HG03064 (cell line): Measurements from ENCODE around the gene ABLIM3.

Source experiments
- ATAC-seq: cut with Tn5 transposase; IDR thresholded peaks from one replicate; pipeline ENCODE4 v1.9.1; 2021; ENCODE audit warnings: low read depth; ENCODE audit not compliant: unreplicated experiment

Gene ABLIM3

DNA sequence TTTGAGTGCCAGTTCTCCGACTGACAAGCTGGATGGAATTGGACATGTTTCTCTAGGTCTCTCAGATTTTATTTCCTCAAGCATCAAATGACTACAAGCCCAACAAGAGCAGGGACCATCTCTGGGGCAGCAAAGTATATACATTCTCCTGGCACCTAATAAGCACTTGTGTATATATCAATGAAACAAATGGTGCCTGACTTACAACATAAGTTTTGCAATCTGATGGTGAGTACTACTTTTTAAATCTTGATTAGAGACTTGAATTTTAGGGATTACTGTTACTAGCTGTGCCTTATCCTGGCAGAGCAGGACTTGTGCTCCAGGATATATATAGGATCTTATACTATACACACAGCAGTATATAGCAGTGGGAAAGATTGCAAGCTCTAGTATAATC lies 8.8 kb upstream of the ABLIM3 start:
- ATAC-seq, result no peak

DNA sequence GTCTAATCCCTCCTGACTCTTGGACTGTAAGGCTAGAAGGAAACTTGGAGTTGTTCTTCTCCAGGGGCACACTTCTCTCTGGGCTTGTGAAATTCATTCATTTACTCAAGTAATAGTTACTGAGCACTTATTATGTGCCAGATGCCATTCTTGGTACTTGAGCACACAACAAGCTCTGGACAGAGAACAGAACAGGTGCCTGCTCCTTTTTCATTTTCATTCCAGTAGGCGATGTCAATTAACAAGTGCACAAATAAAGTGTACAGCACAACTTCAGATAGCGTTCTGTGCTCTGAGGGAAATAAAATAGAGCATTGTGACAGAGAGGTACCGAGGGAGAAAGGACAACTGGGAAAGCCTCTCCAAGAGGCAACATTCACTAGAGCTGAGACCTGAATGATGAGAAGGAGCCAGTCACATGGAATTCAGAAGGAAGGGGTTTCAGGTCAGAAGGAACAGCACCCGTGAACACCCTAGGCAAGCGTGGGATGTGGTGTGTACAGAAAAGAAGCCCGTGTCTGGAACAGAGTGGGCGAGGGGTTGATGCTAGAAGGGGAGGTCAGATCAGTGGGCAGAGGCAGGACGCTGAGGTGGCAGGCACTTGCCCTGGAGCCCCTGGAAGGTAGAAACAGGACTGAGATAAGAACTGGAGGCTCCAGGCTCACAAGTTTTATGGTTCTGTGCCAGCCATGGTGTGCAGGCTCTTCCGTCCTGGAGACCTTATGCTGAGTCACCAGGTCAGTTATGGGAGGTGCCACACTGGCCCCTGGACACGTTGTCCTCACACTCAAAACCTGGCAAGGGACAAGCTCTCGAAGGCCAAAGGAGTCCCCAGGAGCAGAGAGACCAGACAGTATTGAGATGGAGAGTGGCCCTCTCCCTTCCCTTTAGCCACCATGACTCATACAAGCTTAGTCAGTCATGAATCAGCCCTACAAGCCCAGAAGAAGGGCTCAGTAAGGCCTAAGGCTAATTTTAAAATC lies 7.2 kb upstream of the ABLIM3 start:
- ATAC-seq, result no peak

GRCh38 chr5:149134778-149135500 lies 6.4 kb upstream of the ABLIM3 start:
- ATAC-seq, result no peak

GRCh38 chr5:149135536-149136201 lies 5.6 kb upstream of the ABLIM3 start:
- no peak for ATAC-seq

DNA sequence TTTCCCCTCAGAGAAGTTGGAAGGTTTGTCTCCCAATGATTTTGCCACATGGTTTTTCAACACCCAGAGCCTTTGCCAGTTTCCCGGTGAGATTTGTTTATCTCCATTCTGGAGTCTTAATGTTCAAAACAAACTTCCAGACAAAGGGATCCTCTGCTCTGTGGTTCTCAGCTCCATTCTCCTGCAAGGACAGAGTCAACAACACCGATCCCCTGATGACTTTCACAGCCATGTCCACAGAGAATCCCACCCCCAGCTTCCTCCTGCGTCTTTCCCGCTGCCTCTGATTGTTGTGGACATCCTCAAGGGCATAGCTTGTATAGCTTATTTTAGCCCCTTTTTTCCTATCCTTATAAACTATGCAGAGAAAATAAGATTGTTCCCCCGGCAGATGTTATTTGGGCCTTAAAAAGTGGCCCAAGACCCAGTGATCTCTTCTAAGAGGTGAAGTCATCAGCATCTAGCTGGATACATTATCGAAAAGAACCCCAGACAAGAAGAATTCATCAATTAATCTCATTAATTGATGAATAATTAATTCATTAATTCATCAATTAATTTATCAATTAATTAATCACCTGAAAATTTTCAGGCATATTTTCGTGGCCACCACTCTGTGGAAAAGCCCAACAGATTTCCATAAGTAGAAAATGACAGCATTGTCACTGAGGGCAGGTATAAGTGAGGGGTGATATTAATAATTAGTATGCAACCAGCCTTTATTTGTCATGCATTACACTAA lies 2.9 kb upstream of the ABLIM3 start:
- no peak for ATAC-seq

GRCh38 chr5:149140197-149141002 lies 893 bp upstream of the ABLIM3 start:
- no peak for ATAC-seq

- ATAC-seq, result no peak
Measured at GRCh38 chr5:149141957-149142851, 911 bp downstream of the ABLIM3 start.

GRCh38 chr5:149143470-149143869 lies 2.2 kb downstream of the ABLIM3 start:
- no peak for ATAC-seq

DNA sequence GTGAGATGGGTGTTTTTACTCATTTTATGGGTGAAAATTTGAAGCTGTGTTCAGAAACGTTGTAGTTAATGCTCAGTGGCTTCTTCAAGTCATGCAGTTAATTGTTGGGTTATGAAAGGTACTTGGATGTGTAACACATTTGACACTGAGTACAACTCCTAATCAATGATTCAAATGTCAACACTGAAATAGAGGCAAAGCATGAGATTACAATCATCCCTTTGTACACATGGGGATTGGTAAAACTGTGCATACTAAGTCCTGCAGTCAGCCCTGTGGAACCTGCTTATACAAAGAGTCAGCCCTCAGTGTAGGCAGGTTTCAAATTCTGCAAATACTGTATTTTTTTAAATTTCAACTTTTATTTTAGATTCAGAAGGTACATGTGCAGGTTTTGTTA lies 3.3 kb downstream of the ABLIM3 start:
- no peak for ATAC-seq

- ATAC-seq, result no peak
Measured at GRCh38 chr5:149145138-149145537, 3.8 kb downstream of the ABLIM3 start.

GRCh38 chr5:149147676-149148075 lies 6.4 kb downstream of the ABLIM3 start:
- no peak for ATAC-seq

DNA sequence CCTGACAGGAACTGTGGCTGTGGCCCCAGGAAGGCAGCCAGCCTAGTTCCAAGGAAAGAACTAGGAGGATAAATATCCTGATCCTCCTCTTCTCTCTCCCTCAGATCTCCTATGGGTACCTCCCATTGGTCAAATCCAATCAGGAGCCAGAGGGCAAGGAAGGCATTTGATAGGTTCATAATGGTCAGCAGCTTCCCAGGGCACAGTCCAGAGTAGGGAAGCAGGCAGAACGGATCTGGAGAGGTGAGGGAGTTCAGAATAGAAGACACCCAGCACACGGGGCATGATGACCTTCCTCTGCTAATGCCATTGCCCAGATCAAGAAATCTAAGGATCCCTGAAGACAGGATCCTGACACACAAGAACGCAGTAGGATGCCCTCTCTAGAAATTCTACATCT lies 8.6 kb downstream of the ABLIM3 start:
- no peak for ATAC-seq

- ATAC-seq, result no peak
Measured at GRCh38 chr5:149150457-149150856, 9.2 kb downstream of the ABLIM3 start.

GRCh38 chr5:149151717-149152116 lies 10.4 kb downstream of the ABLIM3 start:
- ATAC-seq, result no peak

- no peak for ATAC-seq
Measured at GRCh38 chr5:149152317-149152746, 11.0 kb downstream of the ABLIM3 start.

DNA sequence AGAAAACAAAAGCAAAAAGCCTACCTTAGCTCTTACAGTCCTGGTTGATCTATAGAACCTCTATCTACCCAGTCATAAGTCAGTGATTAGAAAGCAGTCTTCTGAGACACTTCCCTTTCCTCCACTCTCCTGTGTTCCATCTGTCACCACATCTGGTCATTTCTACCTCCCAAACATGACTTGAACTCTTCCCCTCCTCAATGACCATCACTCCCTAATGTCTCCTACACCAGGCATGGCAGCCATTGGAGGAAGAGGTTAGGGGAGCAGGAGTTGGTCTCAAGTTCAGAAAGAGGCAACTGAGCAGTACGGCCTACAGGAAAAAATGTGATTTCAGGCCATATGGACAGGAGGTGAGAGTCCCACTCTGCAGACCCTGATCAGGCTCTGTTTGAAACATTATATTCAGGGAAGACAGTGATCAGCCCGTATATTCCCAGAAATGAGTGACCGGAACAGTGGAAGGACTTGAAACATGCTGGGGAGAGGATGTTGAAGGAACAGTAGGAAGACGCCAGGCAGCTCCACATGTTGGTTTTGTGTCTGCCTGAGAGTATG lies 12.0 kb downstream of the ABLIM3 start:
- no peak for ATAC-seq

- ATAC-seq, result no peak
Measured at GRCh38 chr5:149153751-149154610, 12.7 kb downstream of the ABLIM3 start.
